HUES6 (cell line): ENCODE measurements around the gene PACS1.

Experiments
- H3K27ac ChIP-seq: 2 replicates; pipeline ENCODE4 v1.7.0; 2013; ENCODE audit warnings: low read depth, mild to moderate bottlenecking, low read length, inconsistent platforms
- H3K27me3 ChIP-seq: 2 replicates; pipeline ENCODE4 v1.6.1; 2013; ENCODE audit warnings: low read length; ENCODE audit not compliant: control insufficient read depth, insufficient read depth
- H3K36me3 ChIP-seq: 2 replicates; pipeline ENCODE4 v1.6.1; 2013; ENCODE audit warnings: low read length; ENCODE audit not compliant: control insufficient read depth, insufficient read depth
- H3K4me1 ChIP-seq: 2 replicates; pipeline ENCODE4 v1.6.1; 2013; ENCODE audit warnings: low read length; ENCODE audit not compliant: control insufficient read depth, insufficient read depth
- H3K4me3 ChIP-seq: 2 replicates; pipeline ENCODE4 v1.5.1; 2013; ENCODE audit warnings: low read depth, low read length
- H3K9ac ChIP-seq: one replicate; pipeline ENCODE4 v1.6.1; 2013; ENCODE audit warnings: mild to moderate bottlenecking, low read length
- H3K9me3 ChIP-seq: 2 replicates; pipeline ENCODE4 v1.6.1; 2013; ENCODE audit warnings: low read depth, low read length; ENCODE audit not compliant: control insufficient read depth, insufficient read depth

Gene PACS1

GRCh38 chr11:66219846-66220565 lies 149.9 kb downstream of the PACS1 start:
- Histone ChIP-seq H3K27ac (no peak overlapping the region), H3K4me3 (no peak overlapping the region), H3K9me3 (no peaks in the 10 kb centered on the region), H3K4me1 (no peaks in the 10 kb centered on the region; the same call in 1 of the 2 replicates), H3K9ac (no peak overlapping the region), H3K27me3 (no peaks in the 10 kb centered on the region), H3K36me3 (peaks cover 50% of the 10 kb centered on the region)

GRCh38 chr11:66220566-66220935 lies 150.5 kb downstream of the PACS1 start:
- Histone ChIP-seq H3K27ac (no peak overlapping the region), H3K9ac (no peak overlapping the region), H3K9me3 (no peaks in the 10 kb centered on the region), H3K27me3 (no peaks in the 10 kb centered on the region), H3K4me1 (no peaks in the 10 kb centered on the region; the same call in 1 of the 2 replicates), H3K36me3 (peaks cover 50% of the 10 kb centered on the region), H3K4me3 (no peak overlapping the region)

- no peaks in the 10 kb centered on the region for H3K9me3 ChIP-seq
- H3K9ac ChIP-seq: no peak overlapping the region
- peaks cover 49% of the 10 kb centered on the region for H3K36me3 ChIP-seq
- no peak overlapping the region for H3K4me3 ChIP-seq
- H3K27me3 ChIP-seq: no peaks in the 10 kb centered on the region
- no peak overlapping the region for H3K27ac ChIP-seq
- H3K4me1 ChIP-seq: no peaks in the 10 kb centered on the region; the same call in 1 of the 2 replicates
Observed at GRCh38 chr11:66221012-66221411, 150.9 kb downstream of the PACS1 start.

- peaks cover 41% of the 10 kb centered on the region for H3K36me3 ChIP-seq
- H3K27me3 ChIP-seq: no peaks in the 10 kb centered on the region
- no peak overlapping the region for H3K27ac ChIP-seq
- no peaks in the 10 kb centered on the region for H3K9me3 ChIP-seq
- no peaks in the 10 kb centered on the region; the same call in 1 of the 2 replicates for H3K4me1 ChIP-seq
- H3K9ac ChIP-seq: no peak overlapping the region
- H3K4me3 ChIP-seq: no peak overlapping the region
Observed at GRCh38 chr11:66221726-66222236, 151.7 kb downstream of the PACS1 start.

- no peak overlapping the region for H3K4me3 ChIP-seq
- no peaks in the 10 kb centered on the region for H3K9me3 ChIP-seq
- H3K9ac ChIP-seq: no peak overlapping the region
- peaks cover 34% of the 10 kb centered on the region for H3K36me3 ChIP-seq
- no peaks in the 10 kb centered on the region for H3K27me3 ChIP-seq
- H3K4me1 ChIP-seq: no peaks in the 10 kb centered on the region; the same call in 1 of the 2 replicates
- no peak overlapping the region for H3K27ac ChIP-seq
Observed at GRCh38 chr11:66222358-66223149, 152.5 kb downstream of the PACS1 start.

- Histone ChIP-seq H3K9ac (no peak overlapping the region), H3K27me3 (no peaks in the 10 kb centered on the region), H3K4me3 (no peak overlapping the region), H3K27ac (no peak overlapping the region), H3K4me1 (peaks cover 7% of the 10 kb centered on the region), H3K36me3 (peaks cover 21% of the 10 kb centered on the region), H3K9me3 (no peaks in the 10 kb centered on the region)
Observed at GRCh38 chr11:66224226-66224855, 154.3 kb downstream of the PACS1 start.

GRCh38 chr11:66225066-66225465 lies 155.0 kb downstream of the PACS1 start:
- Histone ChIP-seq H3K4me3 (no peak overlapping the region), H3K36me3 (peaks cover 14% of the 10 kb centered on the region), H3K27ac (no peak overlapping the region), H3K9ac (no peak overlapping the region), H3K9me3 (no peaks in the 10 kb centered on the region), H3K4me1 (peaks cover 7% of the 10 kb centered on the region), H3K27me3 (no peaks in the 10 kb centered on the region)

GRCh38 chr11:66226101-66226500 lies 156.0 kb downstream of the PACS1 start:
- Histone ChIP-seq H3K9me3 (no peaks in the 10 kb centered on the region), H3K36me3 (peaks cover 6% of the 10 kb centered on the region; the same call in 1 of the 2 replicates), H3K9ac (no peak overlapping the region), H3K4me3 (no peak overlapping the region), H3K27ac (no peak overlapping the region), H3K4me1 (peaks cover 7% of the 10 kb centered on the region), H3K27me3 (no peaks in the 10 kb centered on the region)

- H3K4me3 ChIP-seq: no peak overlapping the region
- no peaks in the 10 kb centered on the region for H3K9me3 ChIP-seq
- H3K4me1 ChIP-seq: peaks cover 7% of the 10 kb centered on the region; the same call in 1 of the 2 replicates
- H3K9ac ChIP-seq: peak overlapping the region; percentile 25
- no peaks in the 10 kb centered on the region for H3K27me3 ChIP-seq
- peaks cover 20% of the 10 kb centered on the region for H3K36me3 ChIP-seq
- H3K27ac ChIP-seq: no peak overlapping the region
Observed at GRCh38 chr11:66227700-66228099, 157.6 kb downstream of the PACS1 start.

GRCh38 chr11:66228521-66228920 lies 158.4 kb downstream of the PACS1 start:
- Histone ChIP-seq H3K9me3 (no peaks in the 10 kb centered on the region), H3K9ac (no peak overlapping the region), H3K27me3 (no peaks in the 10 kb centered on the region), H3K4me1 (peaks cover 7% of the 10 kb centered on the region; the same call in 1 of the 2 replicates), H3K36me3 (peaks cover 28% of the 10 kb centered on the region), H3K4me3 (no peak overlapping the region), H3K27ac (no peak overlapping the region)
